ENCODE data around the gene LHX2.
A peak's percentile ranks its signal among the peaks of the same experiment; 100 is the strongest.

Gene LHX2

GRCh38 chr9:124000161-124000783 is 11.3 kb upstream of the LHX2 start:
- WGBS = 2% methylated on average over 32 of the region's 35 CpGs
- Histone ChIP-seq H3K9ac (ENCODE audit: low read depth, low read length) (no peak overlapping the region), H3K27ac (ENCODE audit: low read depth, low read length) (no peak overlapping the region), H3K4me1 (ENCODE audit: insufficient read depth, low read length) (peaks cover 30% of the 10 kb centered on the region; the same call in 1 of the 2 replicates), H3K36me3 (ENCODE audit: insufficient read depth, low read length) (no peaks in the 10 kb centered on the region), H3K9me3 (ENCODE audit: insufficient read depth, low read depth, low read length) (no peaks in the 10 kb centered on the region), H3K4me3 (ENCODE audit: low read length) (peak overlapping the region; percentile 14; the same call in 1 of the 2 replicates), H3K27me3 (ENCODE audit: insufficient read depth, low read length) (peaks cover 96% of the 10 kb centered on the region)

- Histone ChIP-seq H3K4me1 (ENCODE audit: insufficient read depth, low read length) (peaks cover 36% of the 10 kb centered on the region), H3K9ac (ENCODE audit: low read depth, low read length) (no peak overlapping the region), H3K9me3 (ENCODE audit: insufficient read depth, low read depth, low read length) (no peaks in the 10 kb centered on the region), H3K27me3 (ENCODE audit: insufficient read depth, low read length) (peaks cover 96% of the 10 kb centered on the region), H3K36me3 (ENCODE audit: insufficient read depth, low read length) (no peaks in the 10 kb centered on the region), H3K27ac (ENCODE audit: low read depth, low read length) (no peak overlapping the region), H3K4me3 (ENCODE audit: low read length) (peak overlapping the region; percentile 14; the same call in 1 of the 2 replicates)
- WGBS = 2% methylated on average over 15 of the region's 15 CpGs
Measured at GRCh38 chr9:124000784-124001457, 10.6 kb upstream of the LHX2 start.

GRCh38 chr9:124001458-124001799 is 10.1 kb upstream of the LHX2 start:
- Histone ChIP-seq H3K36me3 (ENCODE audit: insufficient read depth, low read length) (no peaks in the 10 kb centered on the region), H3K27ac (ENCODE audit: low read depth, low read length) (no peak overlapping the region), H3K9me3 (ENCODE audit: insufficient read depth, low read depth, low read length) (no peaks in the 10 kb centered on the region), H3K4me1 (ENCODE audit: insufficient read depth, low read length) (peaks cover 38% of the 10 kb centered on the region), H3K27me3 (ENCODE audit: insufficient read depth, low read length) (peaks cover 96% of the 10 kb centered on the region), H3K9ac (ENCODE audit: low read depth, low read length) (no peak overlapping the region), H3K4me3 (ENCODE audit: low read length) (no peak overlapping the region)
- WGBS = 4% methylated on average over 6 of the region's 6 CpGs

GRCh38 chr9:124001866-124002525 is 9.6 kb upstream of the LHX2 start:
- Histone ChIP-seq H3K36me3 (ENCODE audit: insufficient read depth, low read length) (no peaks in the 10 kb centered on the region), H3K9ac (ENCODE audit: low read depth, low read length) (no peak overlapping the region), H3K4me1 (ENCODE audit: insufficient read depth, low read length) (peaks cover 44% of the 10 kb centered on the region), H3K9me3 (ENCODE audit: insufficient read depth, low read depth, low read length) (no peaks in the 10 kb centered on the region), H3K27me3 (ENCODE audit: insufficient read depth, low read length) (peaks cover 96% of the 10 kb centered on the region), H3K27ac (ENCODE audit: low read depth, low read length) (no peak overlapping the region), H3K4me3 (ENCODE audit: low read length) (no peak overlapping the region)
- 3% methylated on average over 5 of the region's 5 CpGs for WGBS

GRCh38 chr9:124003636-124004349 is 7.8 kb upstream of the LHX2 start:
- Histone ChIP-seq H3K9me3 (ENCODE audit: insufficient read depth, low read depth, low read length) (no peaks in the 10 kb centered on the region), H3K27ac (ENCODE audit: low read depth, low read length) (no peak overlapping the region), H3K9ac (ENCODE audit: low read depth, low read length) (no peak overlapping the region), H3K36me3 (ENCODE audit: insufficient read depth, low read length) (no peaks in the 10 kb centered on the region), H3K4me3 (ENCODE audit: low read length) (no peak overlapping the region), H3K27me3 (ENCODE audit: insufficient read depth, low read length) (peaks cover 96% of the 10 kb centered on the region), H3K4me1 (ENCODE audit: insufficient read depth, low read length) (peaks cover 51% of the 10 kb centered on the region)
- WGBS = 8% methylated on average over 4 of the region's 4 CpGs

- Histone ChIP-seq H3K9ac (ENCODE audit: low read depth, low read length) (no peak overlapping the region), H3K27ac (ENCODE audit: low read depth, low read length) (no peak overlapping the region), H3K27me3 (ENCODE audit: insufficient read depth, low read length) (peaks cover 98% of the 10 kb centered on the region), H3K4me1 (ENCODE audit: insufficient read depth, low read length) (peaks cover 49% of the 10 kb centered on the region), H3K36me3 (ENCODE audit: insufficient read depth, low read length) (no peaks in the 10 kb centered on the region), H3K4me3 (ENCODE audit: low read length) (no peak overlapping the region), H3K9me3 (ENCODE audit: insufficient read depth, low read depth, low read length) (no peaks in the 10 kb centered on the region)
- 15% methylated on average over 4 of the region's 4 CpGs for WGBS
Measured at GRCh38 chr9:124004593-124004992, 7.0 kb upstream of the LHX2 start.

- H3K36me3 ChIP-seq (ENCODE audit: insufficient read depth, low read length) = no peaks in the 10 kb centered on the region
- H3K9me3 ChIP-seq (ENCODE audit: insufficient read depth, low read depth, low read length) = no peaks in the 10 kb centered on the region
- no peak overlapping the region for H3K27ac ChIP-seq (ENCODE audit: low read depth, low read length)
- 3% methylated on average over 4 of the region's 4 CpGs for WGBS
- peaks cover 49% of the 10 kb centered on the region for H3K4me1 ChIP-seq (ENCODE audit: insufficient read depth, low read length)
- no peak overlapping the region for H3K9ac ChIP-seq (ENCODE audit: low read depth, low read length)
- peaks cover 100% of the 10 kb centered on the region for H3K27me3 ChIP-seq (ENCODE audit: insufficient read depth, low read length)
- H3K4me3 ChIP-seq (ENCODE audit: low read length) = no peak overlapping the region
Measured at GRCh38 chr9:124005029-124005771, 6.4 kb upstream of the LHX2 start.

- 4% methylated on average over 12 of the region's 13 CpGs for WGBS
- Histone ChIP-seq H3K36me3 (ENCODE audit: insufficient read depth, low read length) (no peaks in the 10 kb centered on the region), H3K9me3 (ENCODE audit: insufficient read depth, low read depth, low read length) (no peaks in the 10 kb centered on the region), H3K4me3 (ENCODE audit: low read length) (no peak overlapping the region), H3K27ac (ENCODE audit: low read depth, low read length) (no peak overlapping the region), H3K4me1 (ENCODE audit: insufficient read depth, low read length) (peaks cover 50% of the 10 kb centered on the region), H3K9ac (ENCODE audit: low read depth, low read length) (no peak overlapping the region), H3K27me3 (ENCODE audit: insufficient read depth, low read length) (peaks cover 99% of the 10 kb centered on the region)
Measured at GRCh38 chr9:124006448-124007361, 4.9 kb upstream of the LHX2 start.

- Histone ChIP-seq H3K27me3 (ENCODE audit: insufficient read depth, low read length) (peaks cover 99% of the 10 kb centered on the region), H3K4me1 (ENCODE audit: insufficient read depth, low read length) (peaks cover 50% of the 10 kb centered on the region), H3K4me3 (ENCODE audit: low read length) (peak overlapping the region; percentile 49), H3K36me3 (ENCODE audit: insufficient read depth, low read length) (no peaks in the 10 kb centered on the region), H3K9me3 (ENCODE audit: insufficient read depth, low read depth, low read length) (no peaks in the 10 kb centered on the region), H3K27ac (ENCODE audit: low read depth, low read length) (no peak overlapping the region), H3K9ac (ENCODE audit: low read depth, low read length) (no peak overlapping the region)
- 1% methylated on average over 24 of the region's 25 CpGs for whole genome bisulfite sequencing
Measured at GRCh38 chr9:124007565-124008302, 3.8 kb upstream of the LHX2 start.

All from HUES64 (cell line).